Pancreas (tissue), 10 donors: ENCODE measurements around the gene ZNF823. TPM values are rescaled to one million over a fixed set of nuclear protein-coding genes. Genes with fewer than 3 reads are reported as not detected.

Experiments used
- ATAC-seq, 4 donors: fragments of 200-7000 bp; cut with Tn5 transposase; one replicate each; pipeline versions ENCODE4 v1.8.0 to v1.9.1; 2020; ENCODE audit warnings: mild to moderate bottlenecking in 4 of 4, moderate library complexity in 4 of 4
- DNase-seq, 6 donors: peaks; one replicate each; pipeline ENCODE4 v3.0.0-alpha.2; 2020
- FAIRE-seq: peaks from 2 replicates; lab custom pipeline; 2012; peaks lifted over from hg19 to GRCh38; lab: Jason Lieb, UNC
- H3K27ac ChIP-seq, 4 donors: fragments of 200-600 bp; sonication (generic); 1 replicate in 3 of 4; 2 replicates in 1 of 4; pipeline versions ENCODE4 v1.5.0 to v1.8.0; 2020
- H3K27me3 ChIP-seq, 4 donors: fragments of 200-600 bp; one replicate each; pipeline ENCODE4 v1.8.0; 2021
- H3K36me3 ChIP-seq, 3 donors: fragments of 200-600 bp; sonication (generic) in 1 of 3; one replicate each; pipeline versions ENCODE4 v1.5.0 to v1.8.0; 2020 to 2021
- H3K4me1 ChIP-seq, 3 donors: fragments of 200-600 bp; one replicate each; pipeline ENCODE4 v1.8.0; 2021
- H3K4me3 ChIP-seq, 4 donors: fragments of 200-600 bp; sonication (generic) in 2 of 4; one replicate each; pipeline versions ENCODE4 v1.5.0 to v1.8.0; 2020 to 2021
- H3K9me3 ChIP-seq, 4 donors: fragments of 200-600 bp; one replicate each; pipeline ENCODE4 v1.8.0; 2021
- WGBS, 2 donors: extraction: QIAGEN DNeasy Blood & Tissue Kit; methylation state at CpG; one replicate each; pipeline ENCODE4 v1.1.7; 2013; 5-methylcytosine and 5-hydroxymethylcytosine counted together
- intact Hi-C, 3 donors: fragments of 100-400 bp; cut with DNase I; formaldehyde crosslinking; loops; one replicate each; pipeline versions ENCODE4 v1.11.1 to v1.14.2; 2022
- polyA plus RNA-seq, 2 donors: library from polyadenylated mRNA; stranded (reverse); fragments of 200-250 nt; gene quantifications; one replicate each; pipeline ENCODE4 v1.2.3, GENCODE V29; 2013
- total RNA-seq, 6 donors: library from RNA; stranded (reverse); fragmentation: NEBNext Ultra II Directional in 4 of 6; extraction: Animal tissue kit (Norgen Biotek cat#: 25700) in 4 of 6; gene quantifications; one replicate each; pipeline versions ENCODE4 v1.2.1 to v1.2.4, GENCODE V29; 2021 to 2023
- TF ChIP-seq, protein P1 (sequence below), 4 donors: fragments of 200-600 bp; sonication (generic) in 3 of 4; IDR thresholded peaks; one replicate each; pipeline versions ENCODE4 v1.5.0 to v1.8.0; 2021; ENCODE audit warnings: antibody characterized with exemption in 4 of 4
- donor health status: healthy with polysubstance abuse.
- donor health status: DM: no; HTN: no; CAD: no; lungs with moderate emphysema.
- donor health status: DM: no; HTN: no; CAD: no.
- donor health status: control.
- donor health status: control.
- donor health status: Bipolar disorder and iron deficiency.
- donor health status: DM: yes; HTN: yes; CAD: no.
- donor health status: DM: no; HTN: no; CAD: no.
- donor health status: DM: no; HTN: no; CAD: no.
- donor health status: DM: yes; HTN: yes; CAD: no.

Gene ZNF823
- total and polyA plus RNA-seq, 8 donors, result 2.5 to 4.7 (median 3.3) TPM

DNA sequence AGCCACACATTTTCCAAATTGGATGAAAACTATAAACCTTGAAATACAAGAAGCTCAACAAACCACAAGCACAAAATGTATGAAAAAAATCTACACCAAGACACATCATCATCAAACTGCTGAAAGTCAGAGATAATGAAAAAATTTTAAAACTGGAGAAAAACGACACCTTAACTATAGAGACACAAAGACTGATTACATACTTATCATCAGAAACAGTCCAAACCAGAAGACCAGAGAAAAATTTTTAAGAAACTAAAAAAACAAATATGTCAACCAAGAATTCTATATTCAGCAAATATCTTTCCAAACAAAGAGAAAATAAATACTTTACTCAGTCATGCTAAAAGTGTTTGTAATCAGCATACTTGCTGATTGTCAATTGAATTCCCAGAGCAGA is 8.5 kb upstream of the ZNF823 start:
- FAIRE-seq (no peak), DNase-seq (no peak), ATAC-seq (no peak)
- H3K36me3 ChIP-seq, result no peaks in the 10 kb centered on the region
- peaks cover 0 to 12% (median 0%) of the 10 kb centered on the region in 4 donors for H3K9me3 ChIP-seq
- no peaks in the 10 kb centered on the region for H3K4me1 ChIP-seq
- no peak overlapping the region for H3K4me3 ChIP-seq
- TF ChIP-seq, protein P1, sequence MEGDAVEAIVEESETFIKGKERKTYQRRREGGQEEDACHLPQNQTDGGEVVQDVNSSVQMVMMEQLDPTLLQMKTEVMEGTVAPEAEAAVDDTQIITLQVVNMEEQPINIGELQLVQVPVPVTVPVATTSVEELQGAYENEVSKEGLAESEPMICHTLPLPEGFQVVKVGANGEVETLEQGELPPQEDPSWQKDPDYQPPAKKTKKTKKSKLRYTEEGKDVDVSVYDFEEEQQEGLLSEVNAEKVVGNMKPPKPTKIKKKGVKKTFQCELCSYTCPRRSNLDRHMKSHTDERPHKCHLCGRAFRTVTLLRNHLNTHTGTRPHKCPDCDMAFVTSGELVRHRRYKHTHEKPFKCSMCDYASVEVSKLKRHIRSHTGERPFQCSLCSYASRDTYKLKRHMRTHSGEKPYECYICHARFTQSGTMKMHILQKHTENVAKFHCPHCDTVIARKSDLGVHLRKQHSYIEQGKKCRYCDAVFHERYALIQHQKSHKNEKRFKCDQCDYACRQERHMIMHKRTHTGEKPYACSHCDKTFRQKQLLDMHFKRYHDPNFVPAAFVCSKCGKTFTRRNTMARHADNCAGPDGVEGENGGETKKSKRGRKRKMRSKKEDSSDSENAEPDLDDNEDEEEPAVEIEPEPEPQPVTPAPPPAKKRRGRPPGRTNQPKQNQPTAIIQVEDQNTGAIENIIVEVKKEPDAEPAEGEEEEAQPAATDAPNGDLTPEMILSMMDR (IDR thresholded peaks at IDR 0.05), result no peak
- H3K27ac ChIP-seq, result no peak overlapping the region
- intact Hi-C loops, result no loop called here
- 24 to 26% methylated on average over 1 of the region's 1 CpG for WGBS, 2 donors
- H3K27me3 ChIP-seq, result no peaks in the 10 kb centered on the region

DNA sequence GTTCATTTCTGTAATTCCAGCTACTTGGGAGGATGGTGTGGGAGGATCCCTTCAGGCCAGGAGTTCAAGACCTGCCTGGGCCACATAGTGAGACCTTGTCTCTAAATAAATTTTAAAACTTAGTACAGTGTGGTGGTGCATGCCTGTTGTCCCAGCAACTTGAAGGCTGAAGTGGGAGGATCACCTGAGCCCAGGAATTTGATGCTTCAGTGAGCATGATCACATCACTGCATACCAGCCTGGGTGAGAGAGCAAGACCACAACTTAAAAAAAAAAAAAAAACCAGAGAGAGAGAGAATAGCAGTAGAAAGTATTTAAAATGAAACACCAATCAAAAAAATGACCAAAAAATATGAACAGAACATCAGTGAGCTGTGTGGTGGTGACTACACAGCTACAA is 7.1 kb upstream of the ZNF823 start:
- ATAC-seq, result no peak
- Histone ChIP-seq H3K27me3 (no peaks in the 10 kb centered on the region), H3K27ac (no peak overlapping the region), H3K9me3 (peaks cover 0 to 6% (median 0%) of the 10 kb centered on the region in 4 donors), H3K36me3 (no peaks in the 10 kb centered on the region), H3K4me1 (no peaks in the 10 kb centered on the region), H3K4me3 (no peak overlapping the region)
- intact Hi-C loops, result no loop called here
- FAIRE-seq, result no peak
- no peak for DNase-seq
- TF ChIP-seq, protein P1 (IDR thresholded peaks at IDR 0.05), result no peak

DNA sequence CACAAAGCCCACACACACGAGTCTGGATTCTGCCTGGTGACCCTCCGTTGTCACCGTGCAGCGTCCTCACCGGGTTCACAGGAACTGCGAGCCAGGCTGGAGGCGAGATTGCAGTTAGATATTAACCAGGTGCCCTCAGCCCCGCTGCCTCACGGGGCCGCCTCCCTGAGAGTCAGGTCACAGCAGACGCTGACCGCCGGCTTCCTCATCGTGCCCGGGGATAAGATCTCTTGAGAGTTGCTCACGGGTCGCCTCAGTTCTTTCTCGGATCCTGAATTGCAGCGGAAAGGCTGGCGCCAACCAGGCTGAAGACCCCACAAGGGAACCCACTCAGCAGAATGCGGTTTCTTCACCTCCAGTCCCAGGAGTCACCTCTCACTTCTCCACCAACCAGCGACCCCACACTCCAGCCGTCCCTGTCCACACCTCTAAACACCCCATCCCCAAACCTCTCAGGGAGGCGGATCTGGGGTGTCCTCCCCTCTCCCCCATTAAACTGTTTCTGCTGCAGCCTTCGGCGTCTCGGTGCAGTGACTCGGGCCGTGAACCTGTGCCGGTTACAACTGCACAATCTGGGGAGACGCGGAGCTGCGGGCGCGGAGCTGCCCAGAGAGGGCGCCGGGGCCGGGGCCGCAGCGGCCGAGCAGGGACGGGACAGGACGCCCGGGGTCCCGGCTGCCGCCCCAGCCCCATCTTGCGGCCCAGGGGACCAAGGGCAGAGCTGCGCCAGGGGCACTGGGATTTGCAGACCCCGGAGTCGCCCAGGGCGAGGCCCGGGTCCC is 591 bp downstream of the ZNF823 start:
- no peaks in the 10 kb centered on the region for H3K36me3 ChIP-seq
- WGBS, 2 donors, result 0% methylated on average over 52 of the region's 52 CpGs
- peaks cover 0 to 18% (median 11%) of the 10 kb centered on the region in 3 donors for H3K4me1 ChIP-seq
- H3K27ac ChIP-seq, result peak overlapping the region; percentile 80 to 97 (median 92)
- DNase-seq (peak; percentile 73 to 95 (median 80)), ATAC-seq (peak; percentile 67 to 76 (median 72)), FAIRE-seq (no peak)
- TF ChIP-seq, protein P1 (IDR thresholded peaks at IDR 0.05), result no peak
- H3K27me3 ChIP-seq, result no peaks in the 10 kb centered on the region
- intact Hi-C loops, result no loop called here
- H3K9me3 ChIP-seq, result no peaks in the 10 kb centered on the region
- H3K4me3 ChIP-seq, result peak overlapping the region; percentile 75 to 99 (median 93)

DNA sequence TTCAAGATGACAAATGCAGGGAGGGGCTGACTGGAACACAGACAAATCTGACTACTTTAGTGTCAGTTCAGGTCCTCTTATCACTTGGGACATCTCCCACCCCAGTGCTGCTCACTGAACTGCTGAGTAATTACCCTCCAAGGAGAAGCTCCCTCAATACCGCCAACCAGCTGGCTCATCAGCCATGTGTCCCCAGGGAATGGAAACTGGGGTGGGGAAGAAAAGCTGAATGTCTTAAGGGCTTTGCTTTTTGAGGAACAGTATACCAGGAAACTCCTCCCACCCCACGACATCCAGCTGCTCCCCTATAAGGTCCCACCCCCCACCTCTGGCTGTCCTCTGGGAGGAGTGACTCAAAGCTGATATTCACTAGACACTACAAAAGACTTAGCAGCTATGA is 2.0 kb downstream of the ZNF823 start:
- H3K36me3 ChIP-seq, result no peaks in the 10 kb centered on the region
- TF ChIP-seq, protein P1 (IDR thresholded peaks at IDR 0.05), result no peak
- no peak overlapping the region for H3K4me3 ChIP-seq
- no peaks in the 10 kb centered on the region for H3K27me3 ChIP-seq
- no peaks in the 10 kb centered on the region for H3K9me3 ChIP-seq
- H3K4me1 ChIP-seq, result peaks cover 0 to 18% (median 11%) of the 10 kb centered on the region in 3 donors
- 54 to 56% methylated on average over 2 of the region's 2 CpGs for WGBS, 2 donors
- no peak for ATAC-seq
- DNase-seq, result peak in 2 of 6 donors; percentile 18 to 22
- FAIRE-seq, result no peak
- H3K27ac ChIP-seq, result no peak overlapping the region
- intact Hi-C loops, result no loop called here

DNA sequence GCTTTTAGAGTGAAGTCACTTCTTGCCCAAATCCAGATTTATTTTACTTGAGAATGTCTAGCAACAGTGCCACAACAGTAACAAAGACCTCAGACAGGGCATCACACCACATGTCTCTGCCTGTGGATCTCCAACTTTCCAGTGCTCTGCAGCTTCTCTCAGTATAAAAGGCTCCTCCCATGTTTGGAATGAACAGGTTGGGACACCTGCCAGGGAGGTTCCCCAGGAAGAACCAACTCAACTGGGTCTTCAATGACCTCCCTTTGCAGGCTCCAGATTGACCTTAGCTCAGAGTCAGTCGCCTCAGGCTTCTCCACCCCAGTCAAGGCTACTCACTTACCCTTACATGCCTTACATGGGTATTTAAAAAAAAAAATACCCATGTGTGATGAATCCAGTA is 3.4 kb downstream of the ZNF823 start:
- no peak overlapping the region for H3K4me3 ChIP-seq
- 77 to 89% methylated on average over 1 of the region's 1 CpG for WGBS, 2 donors
- peaks cover 0 to 18% (median 11%) of the 10 kb centered on the region in 3 donors for H3K4me1 ChIP-seq
- TF ChIP-seq, protein P1 (IDR thresholded peaks at IDR 0.05), result no peak
- ATAC-seq (no peak), DNase-seq (peak in 1 of 6 donors; percentile 22), FAIRE-seq (no peak)
- H3K9me3 ChIP-seq, result no peaks in the 10 kb centered on the region
- H3K36me3 ChIP-seq, result no peaks in the 10 kb centered on the region
- intact Hi-C loops, result no loop called here
- H3K27ac ChIP-seq, result no peak overlapping the region
- no peaks in the 10 kb centered on the region for H3K27me3 ChIP-seq
